Measurements from ENCODE around the gene ARHGEF33.

ARHGEF33 gene

GRCh38 chr2:38951766-38952165 is 62.1 kb downstream of the ARHGEF33 start:
- no peak overlapping the region for H3K9ac ChIP-seq (ENCODE audit: low read length)
- no peak overlapping the region for H3K18ac ChIP-seq (ENCODE audit: low read length)
- no peak overlapping the region for H4K5ac ChIP-seq (ENCODE audit: low read length)
- H3K79me1 ChIP-seq (ENCODE audit: low read length): no peaks in the 10 kb centered on the region
- H3K4me1 ChIP-seq (ENCODE audit: control insufficient read depth, low read depth, low read length): no peaks in the 10 kb centered on the region
- no peak overlapping the region for H3K23ac ChIP-seq (ENCODE audit: low read length)
- no peak overlapping the region for H3K4me2 ChIP-seq (ENCODE audit: low read length)
- no peak overlapping the region for H4K8ac ChIP-seq (ENCODE audit: low read depth, low read length)
- H3K27me3 ChIP-seq (ENCODE audit: insufficient read depth, low read length, poor library complexity): no peaks in the 10 kb centered on the region
- no peak overlapping the region for H2AK5ac ChIP-seq (ENCODE audit: low read length)
- no peak overlapping the region for H2BK5ac ChIP-seq (ENCODE audit: low read length)
- H3K36me3 ChIP-seq (ENCODE audit: control insufficient read depth, insufficient read depth, low read length): no peaks in the 10 kb centered on the region
- H3K79me2 ChIP-seq (ENCODE audit: control insufficient read depth, insufficient read depth, low read length): no peaks in the 10 kb centered on the region
- H3K4me3 ChIP-seq (ENCODE audit: low read length): no peak overlapping the region
- H3K27ac ChIP-seq (ENCODE audit: low read depth, low read length): no peak overlapping the region
- no peak overlapping the region for H2BK15ac ChIP-seq (replicated peaks; ENCODE audit: low read depth)
- H3K56ac ChIP-seq (ENCODE audit: low read length): no peak overlapping the region
- H3K4ac ChIP-seq (ENCODE audit: low read depth, low read length): no peak overlapping the region
- H2BK120ac ChIP-seq (ENCODE audit: low read depth, low read length): no peak overlapping the region
- DNase-seq: no peak

- H3K4me3 ChIP-seq (ENCODE audit: low read length): no peak overlapping the region
- no peak overlapping the region for H3K18ac ChIP-seq (ENCODE audit: low read length)
- no peak for DNase-seq
- no peak overlapping the region for H2BK5ac ChIP-seq (ENCODE audit: low read length)
- no peak overlapping the region for H3K9ac ChIP-seq (ENCODE audit: low read length)
- no peaks in the 10 kb centered on the region for H3K4me1 ChIP-seq (ENCODE audit: control insufficient read depth, low read depth, low read length)
- no CpG with 5 or more reads among the region's 5 CpGs for WGBS (ENCODE audit: extremely low coverage, insufficient coverage, low lambda C conversion rate)
- H3K36me3 ChIP-seq (ENCODE audit: control insufficient read depth, insufficient read depth, low read length): no peaks in the 10 kb centered on the region
- H3K56ac ChIP-seq (ENCODE audit: low read length): no peak overlapping the region
- H3K23ac ChIP-seq (ENCODE audit: low read length): no peak overlapping the region
- no peak overlapping the region for H2BK15ac ChIP-seq (replicated peaks; ENCODE audit: low read depth)
- H4K5ac ChIP-seq (ENCODE audit: low read length): no peak overlapping the region
- no peak overlapping the region for H3K4ac ChIP-seq (ENCODE audit: low read depth, low read length)
- no peak overlapping the region for H2BK120ac ChIP-seq (ENCODE audit: low read depth, low read length)
- H3K4me2 ChIP-seq (ENCODE audit: low read length): no peak overlapping the region
- H2AK5ac ChIP-seq (ENCODE audit: low read length): no peak overlapping the region
- H3K79me2 ChIP-seq (ENCODE audit: control insufficient read depth, insufficient read depth, low read length): no peaks in the 10 kb centered on the region
- H4K8ac ChIP-seq (ENCODE audit: low read depth, low read length): no peak overlapping the region
- H3K79me1 ChIP-seq (ENCODE audit: low read length): no peaks in the 10 kb centered on the region
- H3K27ac ChIP-seq (ENCODE audit: low read depth, low read length): no peak overlapping the region
- no peaks in the 10 kb centered on the region for H3K27me3 ChIP-seq (ENCODE audit: insufficient read depth, low read length, poor library complexity)
Observed at GRCh38 chr2:38957972-38958371, 68.3 kb downstream of the ARHGEF33 start.

GRCh38 chr2:38959466-38959865 is 69.8 kb downstream of the ARHGEF33 start:
- H4K5ac ChIP-seq (ENCODE audit: low read length): no peak overlapping the region
- H3K23ac ChIP-seq (ENCODE audit: low read length): no peak overlapping the region
- no peak overlapping the region for H2AK5ac ChIP-seq (ENCODE audit: low read length)
- no peaks in the 10 kb centered on the region for H3K27me3 ChIP-seq (ENCODE audit: insufficient read depth, low read length, poor library complexity)
- H3K18ac ChIP-seq (ENCODE audit: low read length): no peak overlapping the region
- no peak overlapping the region for H3K4me2 ChIP-seq (ENCODE audit: low read length)
- no peak for DNase-seq
- no peaks in the 10 kb centered on the region for H3K4me1 ChIP-seq (ENCODE audit: control insufficient read depth, low read depth, low read length)
- H2BK120ac ChIP-seq (ENCODE audit: low read depth, low read length): no peak overlapping the region
- H3K27ac ChIP-seq (ENCODE audit: low read depth, low read length): no peak overlapping the region
- no peak overlapping the region for H3K4me3 ChIP-seq (ENCODE audit: low read length)
- no peaks in the 10 kb centered on the region for H3K79me1 ChIP-seq (ENCODE audit: low read length)
- no peak overlapping the region for H3K56ac ChIP-seq (ENCODE audit: low read length)
- no peak overlapping the region for H3K9ac ChIP-seq (ENCODE audit: low read length)
- no peak overlapping the region for H3K4ac ChIP-seq (ENCODE audit: low read depth, low read length)
- no peaks in the 10 kb centered on the region for H3K36me3 ChIP-seq (ENCODE audit: control insufficient read depth, insufficient read depth, low read length)
- H2BK15ac ChIP-seq (replicated peaks; ENCODE audit: low read depth): no peak overlapping the region
- WGBS (ENCODE audit: extremely low coverage, insufficient coverage, low lambda C conversion rate): no CpG with 5 or more reads among the region's 24 CpGs
- H2BK5ac ChIP-seq (ENCODE audit: low read length): no peak overlapping the region
- no peak overlapping the region for H4K8ac ChIP-seq (ENCODE audit: low read depth, low read length)
- no peaks in the 10 kb centered on the region for H3K79me2 ChIP-seq (ENCODE audit: control insufficient read depth, insufficient read depth, low read length)

- Histone ChIP-seq H3K27ac (ENCODE audit: low read depth, low read length) (no peak overlapping the region), H3K79me2 (ENCODE audit: control insufficient read depth, insufficient read depth, low read length) (no peaks in the 10 kb centered on the region), H3K56ac (ENCODE audit: low read length) (peak overlapping the region; percentile 88), H3K36me3 (ENCODE audit: control insufficient read depth, insufficient read depth, low read length) (no peaks in the 10 kb centered on the region), H3K27me3 (ENCODE audit: insufficient read depth, low read length, poor library complexity) (no peaks in the 10 kb centered on the region), H2BK15ac (replicated peaks; ENCODE audit: low read depth) (no peak overlapping the region), H2BK5ac (ENCODE audit: low read length) (no peak overlapping the region), H3K79me1 (ENCODE audit: low read length) (no peaks in the 10 kb centered on the region), H2AK5ac (ENCODE audit: low read length) (no peak overlapping the region), H3K18ac (ENCODE audit: low read length) (no peak overlapping the region), H3K23ac (ENCODE audit: low read length) (peak overlapping the region; percentile 57), H3K9ac (ENCODE audit: low read length) (peak overlapping the region; percentile 61), H3K4me2 (ENCODE audit: low read length) (peak overlapping the region; percentile 74), H3K4me3 (ENCODE audit: low read length) (no peak overlapping the region), H3K4me1 (ENCODE audit: control insufficient read depth, low read depth, low read length) (no peaks in the 10 kb centered on the region), H4K5ac (ENCODE audit: low read length) (no peak overlapping the region), H2BK120ac (ENCODE audit: low read depth, low read length) (no peak overlapping the region), H4K8ac (ENCODE audit: low read depth, low read length) (no peak overlapping the region), H3K4ac (ENCODE audit: low read depth, low read length) (no peak overlapping the region)
- peak; percentile 92 for DNase-seq
- no CpG with 5 or more reads among the region's 97 CpGs for WGBS (ENCODE audit: extremely low coverage, insufficient coverage, low lambda C conversion rate)
Observed at GRCh38 chr2:38959938-38960608, 70.4 kb downstream of the ARHGEF33 start.

DNA sequence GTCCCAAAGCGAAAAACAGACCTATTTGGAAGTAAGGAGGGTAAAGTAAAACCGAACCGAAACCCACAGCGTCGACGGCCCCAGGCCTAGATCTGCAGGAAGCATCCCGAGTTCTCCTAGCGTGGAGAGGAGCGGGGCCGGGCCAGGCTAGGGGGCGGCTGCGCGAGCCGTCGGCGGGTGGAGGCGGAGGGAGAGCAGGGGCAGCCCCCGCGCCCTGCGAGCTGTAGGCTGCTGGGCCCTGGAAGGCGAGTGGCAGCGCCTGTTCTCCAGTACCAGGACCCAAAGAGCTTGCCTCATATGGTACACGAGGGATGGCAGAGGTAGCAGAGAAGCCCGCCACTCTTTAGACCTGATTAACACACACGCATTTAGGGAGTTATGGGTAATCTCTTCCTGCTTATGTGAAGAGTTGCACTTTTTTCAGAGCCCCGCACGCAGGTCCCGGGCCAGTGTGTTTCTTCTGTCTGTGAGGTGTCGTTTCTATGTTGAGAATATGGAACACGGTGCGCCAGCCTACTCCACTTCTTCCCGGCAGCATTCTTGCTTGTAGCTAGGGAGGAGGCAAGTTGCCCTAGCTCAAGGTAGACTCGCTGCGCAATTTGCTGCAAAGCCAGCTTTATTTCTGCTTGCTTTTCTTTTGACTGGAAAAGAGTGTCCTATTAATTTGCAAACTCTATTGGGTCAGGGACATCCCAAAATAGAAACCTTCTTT is 71.1 kb downstream of the ARHGEF33 start:
- Histone ChIP-seq H3K27ac (ENCODE audit: low read depth, low read length) (no peak overlapping the region), H4K5ac (ENCODE audit: low read length) (no peak overlapping the region), H3K4me3 (ENCODE audit: low read length) (no peak overlapping the region), H4K8ac (ENCODE audit: low read depth, low read length) (no peak overlapping the region), H3K79me2 (ENCODE audit: control insufficient read depth, insufficient read depth, low read length) (no peaks in the 10 kb centered on the region), H3K4me2 (ENCODE audit: low read length) (peak overlapping the region; percentile 74), H3K4ac (ENCODE audit: low read depth, low read length) (no peak overlapping the region), H3K36me3 (ENCODE audit: control insufficient read depth, insufficient read depth, low read length) (no peaks in the 10 kb centered on the region), H3K9ac (ENCODE audit: low read length) (peak overlapping the region; percentile 61), H2BK120ac (ENCODE audit: low read depth, low read length) (no peak overlapping the region), H2AK5ac (ENCODE audit: low read length) (no peak overlapping the region), H3K18ac (ENCODE audit: low read length) (no peak overlapping the region), H3K79me1 (ENCODE audit: low read length) (no peaks in the 10 kb centered on the region), H3K23ac (ENCODE audit: low read length) (peak overlapping the region; percentile 34), H3K27me3 (ENCODE audit: insufficient read depth, low read length, poor library complexity) (no peaks in the 10 kb centered on the region), H2BK5ac (ENCODE audit: low read length) (no peak overlapping the region), H2BK15ac (replicated peaks; ENCODE audit: low read depth) (no peak overlapping the region), H3K4me1 (ENCODE audit: control insufficient read depth, low read depth, low read length) (no peaks in the 10 kb centered on the region), H3K56ac (ENCODE audit: low read length) (peak overlapping the region; percentile 84)
- no CpG with 5 or more reads among the region's 34 CpGs for WGBS (ENCODE audit: extremely low coverage, insufficient coverage, low lambda C conversion rate)
- no peak for DNase-seq
